ENCODE data around the gene HAPLN3.

The HAPLN3 gene

DNA sequence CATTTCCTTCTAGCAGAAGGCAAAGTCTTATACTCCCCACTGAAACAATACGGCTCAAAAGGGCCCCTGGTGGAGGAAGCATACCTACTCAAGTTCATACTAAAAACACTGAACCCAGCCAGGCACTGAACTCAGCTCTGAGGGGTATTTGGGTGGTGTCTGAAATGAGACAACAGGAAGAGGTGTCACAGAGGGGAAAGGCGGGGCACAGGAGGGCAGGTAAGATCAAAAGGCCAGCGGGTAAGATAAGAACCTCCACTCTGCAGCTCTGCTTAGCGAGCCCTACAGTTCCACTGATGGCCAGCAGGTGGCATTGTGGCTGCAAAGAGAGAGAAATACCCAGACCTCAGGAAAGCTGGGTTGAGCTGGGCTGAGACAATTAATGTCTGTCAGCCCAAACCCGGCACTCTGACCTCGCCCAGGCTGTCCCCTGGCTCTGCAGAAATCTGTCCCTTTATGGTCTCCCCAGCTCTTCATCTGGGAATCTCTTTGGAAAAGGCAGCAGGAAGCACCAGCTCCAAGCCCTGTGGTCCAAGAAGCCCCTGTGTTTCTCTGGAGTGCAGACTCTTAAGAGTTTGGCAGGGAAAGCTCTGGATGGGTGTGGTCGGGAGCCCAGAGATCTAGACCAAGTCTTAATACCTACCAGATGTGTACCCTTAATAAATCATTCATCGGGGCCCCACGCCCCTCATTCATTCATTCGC lies 9.4 kb upstream of the HAPLN3 start:
- peak; percentile 47 for DNase-seq (ENCODE audit: extremely low read depth, insufficient read length)
- H3K27me3 ChIP-seq (replicated peaks; ENCODE audit: control insufficient read depth, insufficient read depth, low read length) = no peaks in the 10 kb centered on the region; the same call in 1 of the 2 replicates
- H3K4me3 ChIP-seq (replicated peaks; ENCODE audit: low read depth, low read length) = no peak overlapping the region
- H3K36me3 ChIP-seq (ENCODE audit: control insufficient read depth, insufficient read depth, low read length) = no peaks in the 10 kb centered on the region
- TF ChIP-seq CTCF (IDR thresholded peaks at IDR 0.05; ENCODE audit: insufficient read depth, low read length, poor library complexity, severe bottlenecking) = peak; percentile 98

- Histone ChIP-seq H3K27me3 (replicated peaks; ENCODE audit: control insufficient read depth, insufficient read depth, low read length) (no peaks in the 10 kb centered on the region; the same call in 1 of the 2 replicates), H3K36me3 (ENCODE audit: control insufficient read depth, insufficient read depth, low read length) (no peaks in the 10 kb centered on the region), H3K4me3 (replicated peaks; ENCODE audit: low read depth, low read length) (no peak overlapping the region)
- DNase-seq (ENCODE audit: extremely low read depth, insufficient read length) = no peak
- TF ChIP-seq CTCF (IDR thresholded peaks at IDR 0.05; ENCODE audit: insufficient read depth, low read length, poor library complexity, severe bottlenecking) = no peak
Observed at GRCh38 chr15:88904257-88904623, 8.9 kb upstream of the HAPLN3 start.

- no peaks in the 10 kb centered on the region; the same call in none of the 2 replicates for H3K27me3 ChIP-seq (replicated peaks; ENCODE audit: control insufficient read depth, insufficient read depth, low read length)
- TF ChIP-seq CTCF (IDR thresholded peaks at IDR 0.05; ENCODE audit: insufficient read depth, low read length, poor library complexity, severe bottlenecking) = no peak
- no peaks in the 10 kb centered on the region for H3K36me3 ChIP-seq (ENCODE audit: control insufficient read depth, insufficient read depth, low read length)
- no peak overlapping the region for H3K4me3 ChIP-seq (replicated peaks; ENCODE audit: low read depth, low read length)
- no peak for DNase-seq (ENCODE audit: extremely low read depth, insufficient read length)
Observed at GRCh38 chr15:88902846-88903245, 7.5 kb upstream of the HAPLN3 start.

DNA sequence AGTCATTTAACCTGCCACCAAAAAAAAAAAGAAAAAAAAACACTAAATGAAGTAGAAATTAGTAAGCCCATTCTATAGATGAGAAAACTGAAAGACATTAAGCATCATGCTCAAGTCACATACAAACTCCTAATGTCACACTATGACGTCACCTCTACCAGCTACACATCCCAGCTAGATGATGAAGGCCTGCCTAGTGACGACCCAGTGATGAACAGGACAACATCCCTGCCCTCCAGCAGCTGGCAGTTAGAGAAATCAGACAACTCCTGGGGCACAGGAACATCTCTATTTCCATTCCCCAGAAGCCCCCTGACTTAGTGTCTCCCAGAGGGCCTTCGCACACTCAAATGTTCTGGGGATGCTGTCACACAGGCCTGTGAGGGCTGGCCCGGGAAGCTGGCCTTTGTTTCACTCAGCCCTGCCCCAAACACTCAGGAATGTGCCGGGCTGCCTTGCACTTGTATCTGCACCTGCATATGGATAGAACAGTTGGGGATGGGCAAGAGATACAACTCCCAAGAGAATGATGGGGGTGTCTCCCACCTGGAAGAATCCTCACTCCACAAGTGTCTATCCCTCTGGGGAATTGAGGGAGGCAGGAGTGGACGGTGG lies 7.0 kb upstream of the HAPLN3 start:
- no peak overlapping the region for H3K4me3 ChIP-seq (replicated peaks; ENCODE audit: low read depth, low read length)
- no peak for DNase-seq (ENCODE audit: extremely low read depth, insufficient read length)
- no peaks in the 10 kb centered on the region for H3K36me3 ChIP-seq (ENCODE audit: control insufficient read depth, insufficient read depth, low read length)
- H3K27me3 ChIP-seq (replicated peaks; ENCODE audit: control insufficient read depth, insufficient read depth, low read length) = no peaks in the 10 kb centered on the region; the same call in none of the 2 replicates
- no peak for TF ChIP-seq CTCF (IDR thresholded peaks at IDR 0.05; ENCODE audit: insufficient read depth, low read length, poor library complexity, severe bottlenecking)

- no peaks in the 10 kb centered on the region for H3K36me3 ChIP-seq (ENCODE audit: control insufficient read depth, insufficient read depth, low read length)
- DNase-seq (ENCODE audit: extremely low read depth, insufficient read length) = no peak
- no peaks in the 10 kb centered on the region; the same call in none of the 2 replicates for H3K27me3 ChIP-seq (replicated peaks; ENCODE audit: control insufficient read depth, insufficient read depth, low read length)
- no peak overlapping the region for H3K4me3 ChIP-seq (replicated peaks; ENCODE audit: low read depth, low read length)
- no peak for TF ChIP-seq CTCF (IDR thresholded peaks at IDR 0.05; ENCODE audit: insufficient read depth, low read length, poor library complexity, severe bottlenecking)
Observed at GRCh38 chr15:88901508-88902220, 6.3 kb upstream of the HAPLN3 start.

Measured in GM06990 (cell line).